HepG2 (cell line): ENCODE data around the gene MROH2A. TPM values are rescaled to one million over a fixed set of nuclear protein-coding genes. Genes with fewer than 3 reads are reported as not detected.

Experiments used
- ARID5B ChIP-seq: IDR thresholded peaks from 2 replicates; pipeline ENCODE4 v1.4.0; 2020; ENCODE audit warnings: mild to moderate bottlenecking, missing genetic modification reagents
- ATM ChIP-seq: fragments of 450-650 bp; IDR thresholded peaks from 2 replicates; pipeline ENCODE4 v1.7.1; 2017; ENCODE audit warnings: mild to moderate bottlenecking, borderline replicate concordance
- ETS1 ChIP-seq: sonication (generic); formaldehyde crosslinking; IDR thresholded peaks from 2 replicates; pipeline ENCODE4 v1.4.0; 2020; ENCODE audit warnings: missing genetic modification reagents
- FOXA3 ChIP-seq: IDR thresholded peaks from 2 replicates; pipeline ENCODE4 v1.6.1; 2016; ENCODE audit warnings: missing genetic modification reagents, missing compliant biosample characterization
- FOXP4 ChIP-seq: sonication (generic); formaldehyde crosslinking; IDR thresholded peaks from 2 replicates; pipeline ENCODE4 v1.4.0; 2020; ENCODE audit warnings: missing genetic modification reagents
- GZF1 ChIP-seq: sonication (generic); formaldehyde crosslinking; IDR thresholded peaks from 2 replicates; pipeline ENCODE4 v1.5.1; 2020; ENCODE audit warnings: mild to moderate bottlenecking, missing genetic modification reagents
- LCORL ChIP-seq, 2 experiments: fragments of 450-650 bp in 1 of 2; sonication (generic) in 1 of 2; formaldehyde crosslinking in 1 of 2; IDR thresholded peaks; 2 replicates each; pipeline versions ENCODE4 v1.5.0 to v1.6.1; 2017 to 2020; ENCODE audit warnings: antibody characterized with exemption in 1 of 2, missing genetic modification reagents in 1 of 2
- MNT ChIP-seq: fragments of 450-650 bp; IDR thresholded peaks from 2 replicates; pipeline ENCODE4 v1.6.1; 2016
- RFXAP ChIP-seq: sonication (generic); formaldehyde crosslinking; IDR thresholded peaks from 2 replicates; pipeline ENCODE4 v1.4.0; 2020; ENCODE audit warnings: missing genetic modification reagents, borderline replicate concordance
- SMC3 ChIP-seq: IDR thresholded peaks from 2 replicates; pipeline ENCODE4 v1.6.1; 2011; ENCODE audit warnings: low read length, improper control_type of control experiment
- TMF1 ChIP-seq: sonication (generic); formaldehyde crosslinking; IDR thresholded peaks from 2 replicates; pipeline ENCODE4 v1.8.1; 2022; ENCODE audit warnings: low read depth, missing genetic modification reagents
- ZNF597 ChIP-seq: sonication (generic); formaldehyde crosslinking; IDR thresholded peaks from 2 replicates; pipeline ENCODE4 v1.5.0; 2020; ENCODE audit warnings: missing genetic modification reagents
- ZNF660 ChIP-seq: sonication (generic); formaldehyde crosslinking; IDR thresholded peaks from 2 replicates; pipeline ENCODE4 v1.5.1; 2020; ENCODE audit warnings: mild to moderate bottlenecking, low read depth, missing genetic modification reagents, borderline replicate concordance
- ZNF766 ChIP-seq: sonication (generic); formaldehyde crosslinking; IDR thresholded peaks from 2 replicates; pipeline ENCODE4 v1.5.0; 2020; ENCODE audit warnings: missing genetic modification reagents, borderline replicate concordance
- ZNF770 ChIP-seq: sonication (generic); formaldehyde crosslinking; IDR thresholded peaks from 2 replicates; pipeline ENCODE4 v1.5.0; 2020; ENCODE audit warnings: mild to moderate bottlenecking, missing genetic modification reagents
- ZNF841 ChIP-seq: sonication (generic); formaldehyde crosslinking; IDR thresholded peaks from 2 replicates; pipeline ENCODE4 v1.8.1; 2023; ENCODE audit warnings: missing genetic modification reagents, borderline replicate concordance
- polyA plus RNA-seq, 8 experiments: library from polyadenylated mRNA; depleted of rRNA in 3 of 8; stranded (reverse) in 7 of 8; unstranded in 1 of 8; fragments of >200 nt; fragmentation: Illumina TruSeq in 4 of 8; extraction: Trizol in 4 of 8; gene quantifications; 2 replicates each; pipeline versions ENCODE4 v1.2.1 to v1.2.3, GENCODE V29; 2011 to 2016; ENCODE audit warnings: low read depth in 4 of 8, missing spikeins in 1 of 8, mixed read lengths in 1 of 8; ENCODE audit not compliant: insufficient read depth in 1 of 8
- total RNA-seq, 5 experiments: library from RNA; depleted of rRNA; stranded (reverse); fragments of >200 nt; fragmentation: Illumina TruSeq; extraction: Trizol; gene quantifications; 2 replicates each; pipeline ENCODE4 v1.2.3, GENCODE V29; 2016; ENCODE audit warnings: low read depth in 1 of 5

MROH2A gene
- total and polyA plus RNA-seq, 2 of the 13 experiments (the other 11 are each of a cell fraction or from before 2014, with no cell fraction given) = 0.03 to 0.04 TPM

GRCh38 chr2:233756429-233757081, 21.6 kb upstream of the MROH2A start (continued):
- no peak for TF ChIP-seq ZNF597
- peak; percentile 13; the same call in 1 of the 2 replicates for TF ChIP-seq SMC3
- peak; percentile 99 for TF ChIP-seq ARID5B (CRISPR knock-in tag)
- TF ChIP-seq ZNF841 (CRISPR knock-in tag) = 0 out of 2 replicates have a peak, but pooled peaks have one; percentile 74
- TF ChIP-seq ZNF660 (CRISPR knock-in tag) = no peak
- peak; percentile 86 for TF ChIP-seq LCORL (IDR thresholded peaks at IDR 0.05)
- TF ChIP-seq LCORL (CRISPR knock-in tag; IDR thresholded peaks at IDR 0.05) = peak; percentile 99
- no peak for TF ChIP-seq RFXAP (CRISPR knock-in tag)
- peak; percentile 92 for TF ChIP-seq FOXP4 (CRISPR knock-in tag)
- peak; percentile 97 for TF ChIP-seq FOXA3 (CRISPR knock-in tag)
- TF ChIP-seq ZNF766 (CRISPR knock-in tag) = no peak
- TF ChIP-seq ATM = peak; percentile 87; the same call in 1 of the 2 replicates
- no peak for TF ChIP-seq ETS1 (CRISPR knock-in tag)
- TF ChIP-seq GZF1 (CRISPR knock-in tag) = no peak
- TF ChIP-seq MNT = no peak
- 0 out of 2 replicates have a peak, but pooled peaks have one; percentile 37 for TF ChIP-seq TMF1 (CRISPR knock-in tag)
- no peak for TF ChIP-seq ZNF770 (CRISPR knock-in tag)
